Dedifferentiated amniotic fluid mesenchymal stem cell (primary cell): Measurements from ENCODE around the gene CXCR4.

ENCODE experiments used
- DNase-seq: peaks from one replicate; pipeline ENCODE4 v3.0.0-alpha.2; 2016; ENCODE audit errors: extremely low spot score

The CXCR4 gene

DNA sequence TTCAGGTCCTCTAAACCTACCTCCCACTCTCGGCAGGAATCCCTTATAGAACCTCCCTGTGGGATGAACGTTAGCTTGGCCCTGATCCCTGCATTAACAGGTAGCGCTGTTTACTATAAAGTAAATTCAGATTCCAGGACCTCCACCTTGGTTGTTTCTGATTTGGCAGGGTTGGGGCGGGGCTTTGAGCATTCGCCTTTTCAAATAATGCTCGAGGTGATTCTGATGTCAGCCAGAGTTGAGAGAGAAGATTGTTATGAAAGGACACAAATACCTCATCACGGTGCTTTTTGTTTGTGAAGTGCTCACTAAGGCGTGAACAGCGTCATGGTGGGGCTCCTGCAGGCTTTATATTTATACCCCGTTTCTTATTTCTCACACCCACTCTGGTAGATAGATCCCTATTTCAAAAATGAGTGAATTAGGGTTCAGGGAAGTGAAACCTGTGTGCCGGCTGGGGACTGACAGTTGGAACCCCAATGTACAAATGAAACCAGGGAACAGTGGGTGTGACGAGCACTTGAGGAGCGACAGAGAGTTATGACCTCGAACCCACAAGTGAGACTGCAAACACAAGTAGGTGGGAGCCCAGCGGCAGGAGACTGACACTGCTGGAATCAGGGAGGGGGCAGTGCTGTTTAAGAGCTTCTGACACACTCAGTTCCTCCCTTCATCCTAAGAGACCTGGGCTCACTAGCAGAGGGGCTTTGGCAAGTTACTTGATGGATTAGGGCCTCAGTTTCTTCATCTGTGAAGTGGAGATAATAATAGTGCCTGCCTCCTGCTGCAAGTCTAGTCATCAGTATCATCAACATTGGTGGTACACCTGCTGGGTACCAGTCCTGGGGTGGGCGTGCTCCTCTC lies 14.2 kb upstream of the CXCR4 start:
- no peak for DNase-seq

DNA sequence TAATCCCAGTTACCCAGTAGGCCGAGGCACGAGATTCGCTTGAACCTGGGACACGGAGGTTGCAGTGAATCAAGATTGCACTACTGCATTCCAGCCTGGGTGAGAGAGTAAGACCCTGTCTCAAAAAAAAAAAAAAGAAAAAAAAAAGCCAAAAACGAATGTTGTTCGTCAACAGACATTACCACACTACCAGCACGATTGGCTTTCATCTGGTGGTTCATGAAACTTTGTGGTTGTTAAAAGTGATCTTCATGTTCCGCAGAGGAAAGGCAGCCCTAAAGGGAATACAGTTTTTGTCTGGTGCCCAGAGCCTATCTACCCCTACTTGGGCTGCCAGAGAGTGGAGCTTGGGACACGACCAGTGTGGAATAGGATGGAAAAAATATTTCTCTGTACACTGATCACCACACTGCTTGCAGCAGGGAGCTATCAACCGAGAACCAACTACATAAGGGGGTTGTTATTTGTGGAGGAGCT lies 13.6 kb upstream of the CXCR4 start:
- DNase-seq = no peak

DNA sequence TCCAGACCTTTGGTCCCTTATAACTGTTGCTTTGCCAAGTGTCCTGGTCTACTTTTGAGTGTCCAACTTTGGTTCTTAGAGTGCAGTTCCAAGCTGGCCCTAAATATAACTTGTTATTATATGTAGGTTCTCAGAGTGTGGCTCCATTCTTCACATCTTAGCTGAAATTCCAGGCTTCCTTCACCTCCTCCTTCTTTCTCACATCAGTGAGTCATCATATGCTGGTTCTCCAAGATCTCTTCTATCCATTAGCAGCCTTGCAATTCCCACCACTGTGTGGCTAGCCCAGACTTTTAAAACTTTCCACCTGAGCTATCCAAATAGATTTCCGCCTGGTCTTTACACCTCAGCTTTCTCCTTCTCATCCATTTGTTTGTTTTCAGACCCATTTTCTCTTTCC lies 12.6 kb upstream of the CXCR4 start:
- no peak for DNase-seq

DNA sequence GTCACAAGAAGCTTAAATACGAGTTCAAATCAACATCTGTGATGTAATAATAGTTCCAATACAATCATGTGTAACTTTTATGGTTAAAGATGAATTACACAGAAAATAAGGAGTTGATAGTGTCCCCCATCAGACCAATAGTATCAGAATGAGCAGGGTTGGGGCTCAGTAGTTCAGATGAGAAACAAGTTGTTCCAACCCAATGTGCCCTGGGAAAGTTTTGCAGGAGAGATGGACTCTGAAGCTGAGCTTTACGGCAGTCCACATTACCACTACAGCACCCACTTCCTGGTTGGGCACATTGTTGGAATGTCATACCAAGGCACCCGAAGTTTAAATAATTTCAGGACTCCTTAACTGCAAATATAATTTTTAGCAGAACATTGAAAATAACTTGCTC lies 12.1 kb upstream of the CXCR4 start:
- no peak for DNase-seq

DNA sequence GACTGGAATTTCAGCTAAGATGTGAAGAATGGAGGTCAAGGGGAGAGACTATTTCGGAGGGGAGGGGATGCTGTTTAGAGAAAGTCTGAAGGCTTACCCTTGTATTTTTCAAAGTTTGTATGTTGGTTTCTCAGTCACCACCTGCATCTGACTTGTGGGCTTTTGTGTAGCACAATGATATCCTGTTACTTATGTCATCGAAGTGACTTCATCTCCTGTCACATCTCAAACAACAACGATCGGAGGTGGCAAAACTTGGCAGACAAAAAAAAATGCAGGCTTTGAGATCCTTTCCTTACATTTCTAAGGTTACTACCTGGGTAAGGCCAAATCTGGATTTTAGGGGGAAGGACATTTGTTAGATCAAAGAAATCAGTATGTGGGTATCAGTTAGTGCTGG lies 11.7 kb upstream of the CXCR4 start:
- DNase-seq = no peak

DNA sequence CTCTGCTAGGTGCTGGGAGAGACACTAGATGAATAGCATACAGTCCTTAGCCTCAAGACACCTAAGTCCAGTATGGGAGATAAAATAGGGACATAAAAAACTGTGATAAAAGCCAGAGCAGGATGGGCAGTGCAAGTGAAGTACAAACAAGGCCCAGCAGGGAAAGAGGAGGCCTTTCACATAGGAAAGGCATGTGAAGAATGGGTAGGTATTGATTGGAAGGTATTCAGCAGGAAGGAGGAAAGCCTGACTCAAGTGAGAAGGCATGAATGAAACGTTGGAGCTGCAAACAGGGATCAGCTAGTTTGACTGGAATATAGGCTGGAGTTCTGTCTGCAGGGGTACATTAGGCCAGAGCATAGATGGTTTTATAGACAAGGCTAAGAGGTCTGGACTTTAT lies 11.0 kb upstream of the CXCR4 start:
- no peak for DNase-seq

DNA sequence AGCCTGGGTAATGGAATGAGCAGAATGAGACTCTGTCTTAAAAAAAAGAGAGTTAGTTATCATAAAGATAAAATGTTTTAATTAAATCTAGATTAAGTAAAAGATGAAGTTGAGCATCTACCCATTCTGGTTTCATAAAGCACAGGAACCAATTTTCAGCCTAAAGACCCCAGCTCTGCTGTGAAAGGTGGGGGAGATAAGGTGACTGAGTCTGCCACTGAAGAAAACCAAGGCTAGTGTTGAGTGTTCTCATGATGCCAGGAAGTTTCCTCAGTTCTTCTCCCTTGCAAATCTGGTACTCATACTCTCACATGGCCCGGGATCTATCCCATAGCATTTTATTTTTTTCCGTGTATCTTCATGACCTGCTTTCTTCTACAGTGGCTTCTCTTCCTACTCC lies 10.4 kb upstream of the CXCR4 start:
- DNase-seq = no peak

- no peak for DNase-seq
Observed at GRCh38 chr2:136127356-136127755, 9.4 kb upstream of the CXCR4 start.

GRCh38 chr2:136126421-136126926 lies 8.5 kb upstream of the CXCR4 start:
- no peak for DNase-seq

GRCh38 chr2:136126021-136126420 lies 8.1 kb upstream of the CXCR4 start:
- no peak for DNase-seq

DNA sequence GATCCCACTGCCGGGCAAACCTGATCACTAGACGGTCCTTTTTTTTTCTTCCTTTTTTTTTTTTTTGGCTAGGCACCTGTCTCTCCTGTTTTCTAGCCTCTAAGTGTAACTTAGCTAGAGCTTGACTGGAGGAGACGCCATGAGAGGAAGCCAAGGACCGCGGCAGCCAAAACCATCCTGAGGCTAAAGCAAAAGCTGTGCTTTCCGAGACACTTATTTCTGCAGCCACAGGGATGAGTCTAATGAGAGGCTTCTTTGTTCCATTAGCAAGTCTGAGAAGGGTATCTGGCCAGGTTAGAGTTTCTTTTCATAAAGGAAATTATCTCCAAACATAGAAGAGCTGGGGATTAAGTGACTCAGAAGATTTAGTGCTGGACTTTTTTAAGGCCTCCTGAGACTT lies 7.3 kb upstream of the CXCR4 start:
- DNase-seq = no peak

DNA sequence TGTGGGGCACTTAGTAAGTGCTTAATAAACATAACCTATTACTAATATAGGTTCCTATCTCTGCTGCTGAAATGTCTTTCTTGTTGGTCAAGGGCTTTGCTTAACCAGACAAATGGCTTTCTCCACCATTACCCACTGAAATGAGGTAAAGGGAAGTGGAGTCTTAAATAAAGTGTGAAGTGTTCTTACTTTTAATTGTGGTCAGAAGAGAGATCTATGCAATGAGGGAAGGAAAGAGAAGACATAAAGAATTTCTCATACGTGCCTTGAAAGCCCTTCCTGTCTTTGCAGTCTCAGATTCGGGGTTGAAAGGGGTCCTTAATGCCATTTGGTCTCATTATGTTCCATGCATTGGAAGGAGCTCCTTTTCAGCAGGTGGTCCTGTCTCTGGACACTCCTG lies 6.9 kb upstream of the CXCR4 start:
- DNase-seq = no peak

DNA sequence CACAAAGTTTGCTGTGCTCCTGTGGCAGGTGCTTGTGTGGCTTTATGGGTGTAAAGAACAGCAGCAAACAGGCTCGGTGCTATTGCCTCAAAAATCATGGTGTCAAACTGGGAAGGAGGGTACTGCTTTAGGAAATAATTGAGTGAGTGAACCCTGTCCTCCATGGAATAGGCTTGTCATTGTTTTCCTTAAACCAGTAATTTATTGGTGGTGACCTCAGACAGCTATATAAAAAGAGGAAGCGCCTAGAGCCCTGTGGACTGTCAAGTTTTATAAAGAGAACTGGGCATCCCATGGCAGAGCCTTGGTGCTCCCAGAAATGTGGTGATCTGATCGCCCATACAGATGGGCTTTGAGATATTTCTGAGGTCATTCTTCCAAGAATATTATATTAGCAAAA lies 4.7 kb upstream of the CXCR4 start:
- no peak for DNase-seq

GRCh38 chr2:136121204-136121910 lies 3.4 kb upstream of the CXCR4 start:
- no peak for DNase-seq

DNA sequence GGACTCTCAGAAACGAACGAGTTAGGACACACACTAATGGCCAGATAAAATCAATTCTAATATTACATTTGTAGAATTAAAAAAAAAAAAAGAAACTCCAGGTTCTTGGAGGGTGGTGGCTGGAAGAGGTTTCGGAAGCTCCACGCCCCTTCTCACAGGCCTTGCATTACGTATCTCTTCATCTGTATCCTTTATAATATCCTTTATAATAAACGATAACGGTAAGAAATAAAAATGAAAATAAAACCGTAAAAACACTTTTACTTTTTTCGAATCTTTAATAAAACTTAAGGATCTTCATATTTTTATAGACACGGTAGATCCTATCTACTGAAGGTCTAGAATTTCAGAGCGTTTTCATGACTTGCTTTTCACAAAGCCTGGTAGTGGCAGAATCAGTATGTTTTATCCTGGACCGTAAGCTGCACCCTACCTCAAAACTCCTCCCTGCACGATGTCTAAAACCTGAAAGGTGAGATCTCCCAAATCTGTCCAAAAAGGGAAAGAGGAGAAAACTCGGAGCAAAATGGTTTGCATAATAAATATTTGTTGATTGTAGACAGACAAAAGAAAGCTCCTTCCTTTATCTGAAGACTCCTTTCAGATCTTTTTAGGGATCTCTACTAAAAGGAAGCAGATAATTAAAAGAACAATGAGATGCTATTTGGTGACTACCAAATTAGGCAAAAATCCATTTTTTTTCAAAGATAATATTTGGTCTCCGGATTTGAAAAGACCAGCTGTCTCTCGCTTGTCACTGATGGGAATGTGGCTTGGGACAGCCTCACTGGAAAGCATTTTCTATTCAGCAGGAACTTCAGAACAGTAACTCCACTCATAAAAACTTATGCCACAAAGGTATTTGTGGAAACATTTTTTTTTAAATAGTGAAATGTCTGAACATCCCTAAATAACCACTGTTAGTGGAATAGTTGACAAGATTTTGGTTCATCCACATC lies 2.0 kb upstream of the CXCR4 start:
- DNase-seq = no peak

DNA sequence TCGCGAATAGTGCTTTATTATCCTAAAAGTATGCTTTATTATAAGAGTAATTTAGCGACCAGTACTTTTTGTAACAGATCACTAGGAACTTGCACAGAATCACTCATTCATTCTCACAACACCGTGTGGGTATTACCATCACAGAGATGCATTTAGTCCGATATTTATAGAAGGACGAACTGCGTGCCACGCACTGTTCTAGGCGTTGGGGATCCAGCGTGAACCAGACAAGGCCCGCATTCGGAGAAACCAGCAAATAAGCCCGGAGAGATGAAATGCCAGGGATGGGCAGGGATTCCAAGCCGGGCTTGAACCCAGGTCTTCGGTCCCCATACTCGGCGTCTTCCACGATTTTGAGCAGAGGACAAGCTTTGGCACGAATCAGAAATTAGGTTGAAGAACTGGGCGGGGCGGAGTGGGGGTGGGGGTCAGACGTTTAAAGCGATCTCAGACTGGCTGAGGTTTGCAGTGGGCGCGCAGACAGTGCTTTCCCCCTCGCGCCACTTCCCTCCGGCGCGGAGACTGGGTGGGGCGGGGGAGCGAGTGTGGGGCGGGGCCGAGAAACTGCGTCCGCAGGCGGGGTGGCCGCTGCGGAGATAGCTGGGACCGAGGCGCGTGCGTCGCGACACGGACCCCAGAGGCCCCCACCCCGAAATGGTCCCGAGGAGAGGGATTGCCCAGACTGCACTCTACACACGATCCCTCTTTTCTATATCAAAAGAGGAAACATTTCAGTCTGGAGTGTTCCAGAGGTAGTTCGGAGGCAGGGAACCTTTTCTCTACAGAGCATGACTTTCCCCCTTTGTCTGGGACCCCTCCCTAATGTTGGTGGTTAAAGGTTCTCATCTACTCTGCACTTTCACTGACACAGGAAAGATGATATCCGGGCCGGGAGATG lies 1.1 kb upstream of the CXCR4 start:
- DNase-seq = no peak

GRCh38 chr2:136117391-136117841 lies 533 bp downstream of the CXCR4 start:
- DNase-seq = no peak

DNA sequence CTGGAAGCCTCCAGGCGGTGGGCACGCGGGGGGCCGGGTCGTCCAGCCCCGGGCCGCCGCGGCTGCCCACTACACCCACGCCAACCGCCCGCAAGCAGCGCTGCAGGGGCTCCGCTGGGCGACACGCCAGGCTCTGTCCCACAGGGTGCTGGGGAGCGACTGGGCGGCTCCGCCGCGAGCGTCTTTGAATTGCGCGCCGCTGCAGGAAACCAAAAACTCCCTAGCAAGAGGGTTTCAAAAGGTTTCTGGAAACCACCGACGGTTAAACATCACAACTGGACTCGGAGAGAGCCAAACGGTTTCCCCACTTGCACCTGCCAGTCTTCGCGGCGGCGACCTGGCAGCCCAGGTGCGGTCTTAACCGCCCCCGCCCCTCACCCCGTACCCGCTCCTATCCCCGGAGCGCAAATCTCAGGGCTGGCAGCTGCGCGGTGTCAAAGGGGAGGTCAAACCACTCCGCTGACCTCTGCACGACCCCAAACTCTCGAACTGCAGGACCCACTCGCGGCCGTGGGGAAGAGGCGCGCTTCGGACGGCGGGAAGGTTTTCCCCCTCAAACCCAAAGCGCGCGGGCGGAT lies 1.0 kb downstream of the CXCR4 start:
- no peak for DNase-seq

DNA sequence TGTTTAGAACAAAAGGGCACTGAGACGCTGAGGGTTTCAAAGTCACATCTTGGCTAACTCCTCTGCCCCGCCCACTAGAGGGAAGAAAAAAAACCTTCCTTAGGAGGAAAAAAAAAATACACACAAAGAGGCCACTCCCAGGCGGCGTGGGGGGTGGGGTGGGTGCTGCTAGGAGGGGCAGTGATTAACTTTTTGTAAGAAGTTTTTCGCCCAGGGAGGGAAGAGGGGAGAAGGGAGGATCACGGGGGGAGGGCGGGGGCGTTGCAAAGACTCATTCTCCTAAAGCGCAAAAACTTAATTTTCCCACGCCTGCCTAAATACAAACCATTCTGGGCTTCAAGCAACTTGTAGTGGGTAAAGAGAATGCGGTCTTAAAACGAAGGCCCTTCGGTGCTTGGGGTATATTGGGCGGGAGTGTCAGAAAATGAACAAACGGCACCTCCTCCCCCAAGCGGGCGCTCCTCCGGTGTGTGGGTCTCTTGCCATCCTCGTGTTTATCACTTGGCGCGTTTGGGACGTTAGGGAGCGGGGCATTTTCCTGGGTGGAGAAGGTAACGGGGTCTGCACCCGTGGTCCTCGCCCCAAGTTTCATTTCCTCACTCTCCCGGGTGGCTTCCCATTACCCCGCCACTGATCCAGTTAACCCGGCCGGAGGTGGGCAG lies 1.7 kb downstream of the CXCR4 start:
- no peak for DNase-seq
